GM21367 (cell line): ENCODE measurements around the gene TMEM53.

Experiments used
- ATAC-seq: cut with Tn5 transposase; IDR thresholded peaks from one replicate; pipeline ENCODE4 v1.9.1; 2021; ENCODE audit not compliant: unreplicated experiment

The TMEM53 gene

GRCh38 chr1:44674113-44675000 is at the start of gene TMEM53, which contains the start of gene ARMH1:
TSS of gene TMEM53 (minus strand) at chr1:44674481. CDS start at chr1:44674391, 90 bp downstream.
TSS of gene ARMH1 (plus strand) at chr1:44674714. CDS start at chr1:44689698, 14,984 bp downstream.
- peak; percentile 83 for ATAC-seq

- ATAC-seq: no peak
Observed at GRCh38 chr1:44723496-44724295, 49.4 kb upstream of the TMEM53 start.

- no peak for ATAC-seq
Observed at GRCh38 chr1:44723064-44723463, 48.8 kb upstream of the TMEM53 start.

GRCh38 chr1:44721485-44722361 is 47.4 kb upstream of the TMEM53 start:
- peak; percentile 53 for ATAC-seq

GRCh38 chr1:44720281-44720680 is 46.0 kb upstream of the TMEM53 start:
- no peak for ATAC-seq

GRCh38 chr1:44719318-44719717 is 45.0 kb upstream of the TMEM53 start:
- ATAC-seq: no peak

GRCh38 chr1:44718091-44718490 is 43.8 kb upstream of the TMEM53 start:
- no peak for ATAC-seq

- no peak for ATAC-seq
Observed at GRCh38 chr1:44717653-44718052, 43.4 kb upstream of the TMEM53 start.

GRCh38 chr1:44717156-44717555 is 42.9 kb upstream of the TMEM53 start:
- no peak for ATAC-seq

- ATAC-seq: peak; percentile 58
Observed at GRCh38 chr1:44714944-44715571, 40.8 kb upstream of the TMEM53 start.

GRCh38 chr1:44714532-44714931 is 40.3 kb upstream of the TMEM53 start:
- ATAC-seq: no peak

- ATAC-seq: no peak
Observed at GRCh38 chr1:44713321-44713781, 39.1 kb upstream of the TMEM53 start.

GRCh38 chr1:44707959-44708831 is 33.9 kb upstream of the TMEM53 start:
- ATAC-seq: no peak

GRCh38 chr1:44707112-44707881 is 33.0 kb upstream of the TMEM53 start:
- no peak for ATAC-seq

- no peak for ATAC-seq
Observed at GRCh38 chr1:44705938-44706337, 31.7 kb upstream of the TMEM53 start.

- no peak for ATAC-seq
Observed at GRCh38 chr1:44705470-44705869, 31.2 kb upstream of the TMEM53 start.

- no peak for ATAC-seq
Observed at GRCh38 chr1:44701141-44701573, 26.9 kb upstream of the TMEM53 start.

GRCh38 chr1:44700573-44700972 is 26.3 kb upstream of the TMEM53 start:
- no peak for ATAC-seq
